GM19035 (cell line): ENCODE data around the gene MECP2.

ENCODE experiments used
- ATAC-seq: cut with Tn5 transposase; IDR thresholded peaks from one replicate; pipeline ENCODE4 v1.9.1; 2021; ENCODE audit not compliant: unreplicated experiment

Gene MECP2

GRCh38 chrX:154116426-154117211 is 19.1 kb upstream of the MECP2 start:
- no peak for ATAC-seq

GRCh38 chrX:154115750-154116149 is 18.2 kb upstream of the MECP2 start:
- ATAC-seq, result no peak

GRCh38 chrX:154115071-154115470 is 17.6 kb upstream of the MECP2 start:
- no peak for ATAC-seq

GRCh38 chrX:154114652-154115051 is 17.1 kb upstream of the MECP2 start:
- ATAC-seq, result no peak

- ATAC-seq, result no peak
These were observed 16.2 kb upstream of the MECP2 start for GRCh38 chrX:154113729-154114128.

- ATAC-seq, result no peak
These were observed 1.0 kb upstream of the MECP2 start for GRCh38 chrX:154098551-154098950.

GRCh38 chrX:154097003-154097588 is 421 bp downstream of the MECP2 start:
- ATAC-seq, result peak; percentile 32

GRCh38 chrX:154096140-154097002 is 1.1 kb downstream of the MECP2 start:
- no peak for ATAC-seq

GRCh38 chrX:154094833-154095232 is 2.7 kb downstream of the MECP2 start:
- ATAC-seq, result no peak

- ATAC-seq, result no peak
These were observed 3.6 kb downstream of the MECP2 start for GRCh38 chrX:154093965-154094364.

- ATAC-seq, result no peak
These were observed 5.1 kb downstream of the MECP2 start for GRCh38 chrX:154092371-154092770.

GRCh38 chrX:154091678-154092077 is 5.8 kb downstream of the MECP2 start:
- no peak for ATAC-seq

GRCh38 chrX:154090731-154091130 is 6.8 kb downstream of the MECP2 start:
- ATAC-seq, result no peak

- ATAC-seq, result no peak
These were observed 12.8 kb downstream of the MECP2 start for GRCh38 chrX:154084449-154085300.

GRCh38 chrX:154083126-154083517 is 14.4 kb downstream of the MECP2 start:
- ATAC-seq, result no peak

- ATAC-seq, result no peak
These were observed 15.0 kb downstream of the MECP2 start for GRCh38 chrX:154082396-154083125.

- ATAC-seq, result no peak
These were observed 20.4 kb downstream of the MECP2 start for GRCh38 chrX:154077101-154077500.

GRCh38 chrX:154074199-154074598 is 23.3 kb downstream of the MECP2 start:
- no peak for ATAC-seq

GRCh38 chrX:154072192-154072591 is 25.3 kb downstream of the MECP2 start:
- no peak for ATAC-seq

- no peak for ATAC-seq
These were observed 29.0 kb downstream of the MECP2 start for GRCh38 chrX:154068560-154068959.
